CD4-positive, alpha-beta T cell treated with Interferon gamma for 1 hour (primary cell): Measurements from ENCODE around the gene DYSF.
A peak's percentile ranks its signal among the peaks of the same experiment; 100 is the strongest.

ENCODE experiments used
- DNase-seq: peaks from one replicate; pipeline ENCODE4 v3.0.0-alpha.2; 2020

The DYSF gene

GRCh38 chr2:71503837-71504236 is 50.5 kb downstream of the DYSF start:
- no peak for DNase-seq

GRCh38 chr2:71504611-71505010 is 51.2 kb downstream of the DYSF start:
- DNase-seq = no peak

DNA sequence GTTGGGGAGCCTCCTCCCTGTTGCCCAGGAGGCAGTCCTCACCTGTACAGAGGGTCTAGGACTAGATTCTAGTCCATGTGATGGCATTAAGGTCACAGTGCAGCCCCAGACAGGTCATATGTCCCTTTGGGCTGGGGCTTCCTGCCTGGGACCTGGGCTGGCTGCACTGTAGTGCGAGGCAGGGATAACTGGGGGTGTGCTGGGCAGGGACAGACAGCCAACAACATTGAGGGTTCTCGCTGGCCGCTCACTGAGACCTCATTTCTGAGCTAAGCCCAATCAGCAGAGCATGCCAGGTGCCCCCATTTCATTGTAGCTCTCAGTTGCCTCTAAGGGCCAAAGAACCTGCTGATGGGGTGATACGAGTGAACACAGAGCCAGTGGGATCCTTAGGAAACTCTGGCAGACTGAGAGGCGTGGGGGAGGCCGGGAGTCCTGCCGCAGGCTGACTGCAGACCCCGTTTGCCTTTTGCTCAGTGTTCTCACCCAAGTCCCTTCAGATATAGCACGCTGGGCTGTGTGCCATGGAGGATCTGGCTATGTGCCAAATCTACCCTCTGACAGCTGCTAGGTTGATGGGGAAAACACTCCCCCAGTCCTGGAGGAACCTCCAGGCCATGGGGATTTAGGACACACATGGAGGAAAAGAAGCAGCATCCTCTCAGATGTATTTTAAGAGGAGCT is 51.9 kb downstream of the DYSF start:
- no peak for DNase-seq

- no peak for DNase-seq
These were observed 52.4 kb downstream of the DYSF start for GRCh38 chr2:71505770-71506140.

- DNase-seq = no peak
These were observed 53.1 kb downstream of the DYSF start for GRCh38 chr2:71506222-71507153.

DNA sequence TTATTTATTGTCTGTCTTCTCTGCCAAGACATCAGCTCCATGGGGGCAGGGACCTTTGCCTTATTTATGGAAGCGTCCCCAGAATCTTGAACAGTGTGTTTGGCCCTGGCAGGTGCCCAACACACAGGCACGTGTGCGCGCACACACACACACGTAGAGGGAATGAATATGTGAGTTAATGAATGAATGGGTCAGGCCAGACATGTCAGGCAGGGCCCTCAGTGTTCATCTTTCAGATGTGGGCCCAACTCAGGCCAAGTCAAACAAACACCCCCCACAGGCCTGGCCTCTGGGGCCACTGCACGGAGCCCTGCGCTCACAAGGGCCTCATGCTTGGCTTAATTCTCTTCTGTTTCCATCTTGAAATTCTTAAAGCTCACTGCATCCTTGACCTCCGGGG is 54.1 kb downstream of the DYSF start:
- no peak for DNase-seq

- peak; percentile 60 for DNase-seq
These were observed 56.9 kb downstream of the DYSF start for GRCh38 chr2:71510196-71510807.

DNA sequence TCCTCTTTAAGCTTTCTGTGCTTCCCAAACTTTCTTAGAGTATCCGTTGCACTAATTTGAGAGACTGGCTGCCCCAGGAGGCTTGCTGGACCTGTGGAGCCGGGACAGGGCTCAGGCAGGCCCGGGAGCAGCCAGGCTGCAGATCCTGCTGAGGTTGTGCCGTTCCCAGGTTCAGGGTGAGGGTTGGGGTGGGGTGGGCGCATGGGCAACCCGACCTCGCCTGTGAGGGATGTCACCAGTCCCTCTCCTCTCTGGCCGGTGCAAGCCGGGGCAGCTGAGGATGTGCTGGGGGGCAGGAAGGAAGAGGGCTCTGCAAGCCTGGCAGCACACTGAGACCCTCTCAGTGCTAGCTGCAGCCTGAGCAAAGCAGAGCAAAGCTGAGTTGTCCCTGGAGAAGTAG is 57.6 kb downstream of the DYSF start:
- DNase-seq = no peak

DNA sequence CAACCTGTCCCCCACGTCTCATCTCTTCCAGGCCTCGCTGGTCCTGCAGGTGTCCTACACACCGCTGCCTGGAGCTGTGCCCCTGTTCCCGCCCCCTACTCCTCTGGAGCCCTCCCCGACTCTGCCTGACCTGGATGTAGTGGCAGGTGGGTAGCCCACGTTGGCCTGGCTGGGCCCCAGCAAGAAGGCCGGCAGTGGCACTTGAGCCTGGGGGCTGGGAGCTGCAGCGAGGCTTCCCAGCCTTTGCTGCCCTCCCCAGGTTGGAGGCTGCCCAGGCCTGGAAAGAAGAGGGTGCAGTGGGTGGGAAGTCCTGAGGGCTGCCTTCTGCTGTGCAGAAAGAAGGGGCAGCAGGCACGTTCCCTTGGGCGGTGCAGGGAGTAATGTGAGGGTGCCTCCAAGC is 58.4 kb downstream of the DYSF start:
- no peak for DNase-seq

- DNase-seq = no peak
These were observed 59.0 kb downstream of the DYSF start for GRCh38 chr2:71512386-71512785.

GRCh38 chr2:71513096-71513495 is 59.7 kb downstream of the DYSF start:
- DNase-seq = no peak

- no peak for DNase-seq
These were observed 60.4 kb downstream of the DYSF start for GRCh38 chr2:71513721-71514120.

DNA sequence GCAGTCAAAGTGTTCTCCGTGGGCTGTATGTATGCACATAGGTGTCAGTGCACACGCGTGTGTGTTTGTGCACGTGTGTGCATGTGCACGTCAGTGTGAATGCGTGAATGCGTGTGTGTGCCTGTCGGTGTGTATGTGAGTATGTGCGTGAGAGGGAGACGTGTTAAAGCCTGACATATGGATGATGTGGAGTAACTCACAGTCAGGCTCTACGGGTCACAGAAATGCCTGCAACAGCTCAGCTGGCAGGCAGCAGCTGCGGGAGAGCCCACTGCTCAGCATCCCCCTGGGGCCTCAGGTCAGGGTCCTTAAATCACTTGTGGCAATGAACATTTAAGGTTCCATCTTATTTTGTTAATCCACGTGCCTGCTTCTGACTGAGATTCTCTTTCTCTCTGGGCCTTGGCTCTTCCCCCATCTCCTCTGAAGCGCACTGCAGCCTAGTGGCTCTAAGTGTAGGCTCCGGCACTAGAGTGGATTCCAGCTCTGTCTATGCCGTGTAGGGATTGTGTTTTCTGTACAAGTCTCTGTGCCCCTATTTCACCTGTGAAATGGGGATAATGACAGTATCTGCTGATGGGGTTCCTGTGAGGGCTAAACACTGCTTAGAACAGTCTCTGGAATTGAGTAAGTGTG is 63.0 kb downstream of the DYSF start:
- DNase-seq = no peak

- DNase-seq = no peak
These were observed 64.5 kb downstream of the DYSF start for GRCh38 chr2:71517851-71518250.

GRCh38 chr2:71521436-71521950 is 68.1 kb downstream of the DYSF start:
- no peak for DNase-seq

- DNase-seq = no peak
These were observed 71.1 kb downstream of the DYSF start for GRCh38 chr2:71524476-71524875.

DNA sequence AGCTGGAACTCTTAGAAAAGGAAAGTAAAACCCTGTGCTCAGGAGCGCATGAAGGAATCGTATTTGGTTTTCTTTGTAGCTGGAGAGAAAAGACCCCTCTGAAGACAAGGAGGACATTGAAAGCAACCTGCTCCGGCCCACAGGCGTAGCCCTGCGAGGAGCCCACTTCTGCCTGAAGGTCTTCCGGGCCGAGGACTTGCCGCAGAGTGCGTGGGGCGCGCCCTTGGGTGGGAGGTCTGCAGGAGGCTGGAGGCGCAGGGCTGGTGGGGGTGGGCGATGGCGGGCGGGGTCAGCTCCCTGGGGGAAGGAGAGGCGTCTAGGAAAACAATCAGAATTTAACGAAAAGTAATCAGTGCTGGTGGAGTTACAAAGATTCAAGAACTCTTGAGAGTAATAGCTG is 72.8 kb downstream of the DYSF start:
- DNase-seq = no peak

- DNase-seq = no peak
These were observed 73.6 kb downstream of the DYSF start for GRCh38 chr2:71526975-71527374.

- DNase-seq = no peak
These were observed 74.8 kb downstream of the DYSF start for GRCh38 chr2:71528131-71528591.

- DNase-seq = no peak
These were observed 75.4 kb downstream of the DYSF start for GRCh38 chr2:71528749-71529148.

- DNase-seq = no peak
These were observed 76.8 kb downstream of the DYSF start for GRCh38 chr2:71530211-71530610.

- DNase-seq = no peak
These were observed 77.4 kb downstream of the DYSF start for GRCh38 chr2:71530641-71531332.
